GM10266 (cell line): ENCODE measurements around the gene RBBP4.
"Not testable (repeated sequence)": the region's sequence is repeated elsewhere in the genome, so short reads cannot be mapped to it uniquely, and the experiment has no call there.

Experiments
- DNase-seq: peaks from one replicate; pipeline ENCODE4 v3.0.0; 2012; ENCODE audit errors: extremely low spot score
- TF ChIP-seq, protein P1 (sequence below): IDR thresholded peaks from 2 replicates; pipeline ENCODE4 v1.5.1; 2012; ENCODE audit warnings: mild to moderate bottlenecking, low read depth; ENCODE audit not compliant: control insufficient read depth, insufficient read depth; ENCODE audit errors: missing control alignments

RBBP4 gene

GRCh38 chr1:32666901-32667566 lies 16.0 kb downstream of the RBBP4 start:
- TF ChIP-seq, protein P1, sequence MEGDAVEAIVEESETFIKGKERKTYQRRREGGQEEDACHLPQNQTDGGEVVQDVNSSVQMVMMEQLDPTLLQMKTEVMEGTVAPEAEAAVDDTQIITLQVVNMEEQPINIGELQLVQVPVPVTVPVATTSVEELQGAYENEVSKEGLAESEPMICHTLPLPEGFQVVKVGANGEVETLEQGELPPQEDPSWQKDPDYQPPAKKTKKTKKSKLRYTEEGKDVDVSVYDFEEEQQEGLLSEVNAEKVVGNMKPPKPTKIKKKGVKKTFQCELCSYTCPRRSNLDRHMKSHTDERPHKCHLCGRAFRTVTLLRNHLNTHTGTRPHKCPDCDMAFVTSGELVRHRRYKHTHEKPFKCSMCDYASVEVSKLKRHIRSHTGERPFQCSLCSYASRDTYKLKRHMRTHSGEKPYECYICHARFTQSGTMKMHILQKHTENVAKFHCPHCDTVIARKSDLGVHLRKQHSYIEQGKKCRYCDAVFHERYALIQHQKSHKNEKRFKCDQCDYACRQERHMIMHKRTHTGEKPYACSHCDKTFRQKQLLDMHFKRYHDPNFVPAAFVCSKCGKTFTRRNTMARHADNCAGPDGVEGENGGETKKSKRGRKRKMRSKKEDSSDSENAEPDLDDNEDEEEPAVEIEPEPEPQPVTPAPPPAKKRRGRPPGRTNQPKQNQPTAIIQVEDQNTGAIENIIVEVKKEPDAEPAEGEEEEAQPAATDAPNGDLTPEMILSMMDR, result no peak
- no peak for DNase-seq

DNA sequence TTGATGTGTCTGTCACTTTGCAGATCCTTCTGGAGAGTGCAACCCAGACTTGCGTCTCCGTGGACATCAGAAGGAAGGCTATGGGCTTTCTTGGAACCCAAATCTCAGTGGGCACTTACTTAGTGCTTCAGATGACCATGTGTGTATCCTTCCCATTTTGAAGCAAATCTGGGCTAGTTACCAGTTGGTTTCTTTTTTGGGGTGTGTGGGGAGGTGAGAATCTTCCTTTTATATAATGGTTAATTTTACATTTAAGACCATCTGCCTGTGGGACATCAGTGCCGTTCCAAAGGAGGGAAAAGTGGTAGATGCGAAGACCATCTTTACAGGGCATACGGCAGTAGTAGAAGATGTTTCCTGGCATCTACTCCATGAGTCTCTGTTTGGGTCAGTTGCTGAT lies 17.7 kb downstream of the RBBP4 start:
- not testable (repeated sequence) for DNase-seq

DNA sequence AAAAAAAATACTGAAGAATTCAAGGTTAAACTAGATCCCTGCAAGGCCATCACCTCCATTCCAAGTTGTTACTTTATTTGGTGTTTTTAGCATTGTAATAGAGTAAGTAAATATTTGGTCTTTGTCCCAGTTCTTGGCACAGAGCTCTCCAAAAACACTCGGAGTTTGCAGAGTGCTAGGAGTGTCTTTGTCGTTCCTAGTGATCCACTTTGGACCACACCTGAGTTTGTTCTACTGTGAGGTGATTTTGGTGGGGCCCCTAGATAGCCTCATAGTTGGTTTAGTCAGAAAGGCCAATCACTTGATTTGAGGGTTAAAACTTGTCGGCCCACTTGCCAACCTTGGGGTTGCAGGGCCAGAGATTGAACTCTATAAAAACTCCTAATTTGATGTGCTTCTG lies 25.9 kb downstream of the RBBP4 start:
- DNase-seq, result no peak
- TF ChIP-seq, protein P1, result no peak

- not testable (repeated sequence) for DNase-seq
Measured at GRCh38 chr1:32679993-32680392, 29.0 kb downstream of the RBBP4 start.

- DNase-seq, result no peak
- TF ChIP-seq, protein P1, result no peak
Measured at GRCh38 chr1:32680642-32681041, 29.6 kb downstream of the RBBP4 start.

GRCh38 chr1:32681509-32681908 lies 30.5 kb downstream of the RBBP4 start:
- no peak for DNase-seq
- TF ChIP-seq, protein P1, result no peak

GRCh38 chr1:32681999-32682398 lies 31.0 kb downstream of the RBBP4 start:
- TF ChIP-seq, protein P1, result no peak
- DNase-seq, result no peak

- TF ChIP-seq, protein P1, result no peak
- DNase-seq, result no peak
Measured at GRCh38 chr1:32683397-32683796, 32.4 kb downstream of the RBBP4 start.
